Breast epithelium (tissue), 3 donors: ENCODE measurements around the gene GON4L.

Experiments used
- CTCF ChIP-seq, 3 donors: fragments of 450-650 bp; IDR thresholded peaks; one replicate each; pipeline ENCODE4 v1.5.1; 2016 to 2017; ENCODE audit warnings: antibody characterized with exemption in 3 of 3, mild to moderate bottlenecking in 3 of 3, moderate library complexity in 3 of 3
- POLR2A ChIP-seq: fragments of 450-650 bp; IDR thresholded peaks from one replicate; pipeline ENCODE4 v1.6.1; 2016; ENCODE audit warnings: antibody characterized with exemption, mild to moderate bottlenecking, moderate library complexity

GRCh38 chr1:155703216-155703615 is 153.8 kb downstream of the GON4L start:
- TF ChIP-seq POLR2A (no peak), CTCF (IDR thresholded peaks at IDR 0.05) (no peak)
